Middle frontal gyrus (tissue), 1 donor: ENCODE data around the gene ACSL4.

Experiments used
- DNase-seq: peaks from one replicate; pipeline ENCODE4 v3.0.0-alpha.2; 2015; ENCODE audit warnings: low spot score; ENCODE audit errors: extremely low spot score

ACSL4 gene

DNA sequence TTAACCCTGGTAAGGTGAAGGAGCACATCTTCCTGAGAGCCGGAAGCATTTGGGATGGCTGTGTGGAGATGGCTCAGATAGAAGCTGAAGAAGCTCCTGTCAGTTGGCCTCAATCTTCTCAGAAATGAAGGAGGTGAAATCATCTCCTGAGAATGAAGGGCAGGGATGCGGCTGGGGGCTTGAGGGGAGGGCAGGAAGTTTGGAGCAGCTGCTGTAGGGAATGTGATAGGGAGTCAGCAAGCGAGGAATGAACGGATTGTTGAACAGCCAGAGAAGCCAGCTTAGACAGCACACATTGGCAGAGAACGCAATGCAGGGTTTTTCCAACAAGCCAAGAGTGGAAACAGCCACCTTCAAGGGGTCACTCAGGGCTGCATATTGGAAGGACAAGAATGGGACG lies 118.1 kb downstream of the ACSL4 start:
- DNase-seq, result no peak

GRCh38 chrX:109601486-109601885 lies 131.6 kb downstream of the ACSL4 start:
- no peak for DNase-seq

DNA sequence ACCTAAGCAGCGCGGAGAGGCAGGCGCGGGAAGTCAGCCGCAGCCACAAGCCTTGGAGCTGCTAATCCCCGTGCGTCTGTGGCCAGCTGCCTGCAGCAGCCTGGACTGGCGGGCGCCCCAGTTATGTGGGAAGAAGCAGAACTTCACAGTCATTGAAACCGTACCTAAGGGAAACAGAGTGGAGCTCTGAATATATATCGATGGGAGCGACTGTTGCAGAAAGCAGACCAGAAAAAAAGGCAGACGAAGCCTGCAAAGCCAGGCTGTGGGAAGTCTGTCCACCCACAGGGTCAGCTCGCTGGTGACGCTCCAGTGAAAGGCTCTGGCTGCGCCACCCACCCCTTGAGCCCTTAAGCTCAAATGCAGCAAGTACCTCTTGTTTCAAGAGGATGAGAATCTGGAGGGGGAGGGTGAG lies 132.8 kb downstream of the ACSL4 start:
- peak; percentile 14 for DNase-seq

- no peak for DNase-seq
Measured at GRCh38 chrX:109596015-109596414, 137.0 kb downstream of the ACSL4 start.
